Astrocyte (in vitro differentiated cells and primary cell): Measurements from ENCODE around the gene EVA1C. TPM values are rescaled to one million over a fixed set of nuclear protein-coding genes. Genes with fewer than 3 reads are reported as not detected.
"Not testable (repeated sequence)": the region's sequence is repeated elsewhere in the genome, so short reads cannot be mapped to it uniquely, and the experiment has no call there.

ENCODE experiments used
- DNase-seq: peaks from one replicate; pipeline ENCODE4 v3.0.0-alpha.2; 2010; ENCODE audit warnings: low read depth
- FAIRE-seq: peaks from 2 replicates; lab custom pipeline; 2011; peaks lifted over from hg19 to GRCh38; lab: Jason Lieb, UNC
- H2AFZ ChIP-seq: 2 replicates; pipeline ENCODE4 v1.6.0; 2012; ENCODE audit warnings: low read depth, low read length, inconsistent platforms
- H3K27ac ChIP-seq: 2 replicates; pipeline ENCODE4 v1.5.1; 2011; ENCODE audit warnings: low read depth, low read length, inconsistent platforms
- H3K27me3 ChIP-seq: 2 replicates; pipeline ENCODE4 v1.6.0; 2011; ENCODE audit warnings: low read length, inconsistent platforms; ENCODE audit not compliant: insufficient read depth
- H3K36me3 ChIP-seq: 2 replicates; pipeline ENCODE4 v1.5.1; 2011; ENCODE audit warnings: low read length, inconsistent platforms; ENCODE audit not compliant: insufficient read depth
- H3K4me1 ChIP-seq: 2 replicates; pipeline ENCODE4 v1.5.1; 2011; ENCODE audit warnings: low read length, inconsistent platforms; ENCODE audit not compliant: insufficient read depth
- H3K4me2 ChIP-seq: 2 replicates; pipeline ENCODE4 v1.6.0; 2012; ENCODE audit warnings: low read length, inconsistent platforms
- H3K4me3 ChIP-seq: 2 replicates; pipeline ENCODE4 v1.5.1; 2011; ENCODE audit warnings: low read depth, mild to moderate bottlenecking, low read length, inconsistent platforms; ENCODE audit not compliant: insufficient read depth
- H3K79me2 ChIP-seq: 2 replicates; pipeline ENCODE4 v1.6.0; 2012; ENCODE audit warnings: mild to moderate bottlenecking, low read length, inconsistent platforms; ENCODE audit not compliant: insufficient read depth
- H3K9ac ChIP-seq: 2 replicates; pipeline ENCODE4 v1.6.0; 2012; ENCODE audit warnings: mild to moderate bottlenecking, low read length, inconsistent platforms
- H3K9me3 ChIP-seq: 2 replicates; pipeline ENCODE4 v1.5.1; 2012; ENCODE audit warnings: low read depth, mild to moderate bottlenecking, low read length, inconsistent platforms; ENCODE audit not compliant: insufficient read depth
- H4K20me1 ChIP-seq: 2 replicates; pipeline ENCODE4 v1.6.0; 2012; ENCODE audit warnings: low read length, inconsistent platforms; ENCODE audit not compliant: insufficient read depth
- H3K27ac Mint-ChIP-seq: one replicate; pipeline ENCODE4 v1.8.0; 2021; ENCODE audit warnings: mild to moderate bottlenecking, mixed read lengths; ENCODE audit not compliant: unreplicated experiment
- H3K27me3 Mint-ChIP-seq: one replicate; pipeline ENCODE4 v1.8.0; 2021; ENCODE audit warnings: low read depth, mixed read lengths; ENCODE audit not compliant: unreplicated experiment
- H3K36me3 Mint-ChIP-seq: one replicate; pipeline ENCODE4 v1.8.0; 2021; ENCODE audit warnings: low read depth, mixed read lengths; ENCODE audit not compliant: unreplicated experiment
- H3K4me1 Mint-ChIP-seq: one replicate; pipeline ENCODE4 v1.8.0; 2021; ENCODE audit warnings: low read depth, mixed read lengths; ENCODE audit not compliant: unreplicated experiment
- H3K4me3 Mint-ChIP-seq: one replicate; pipeline ENCODE4 v1.8.0; 2021; ENCODE audit warnings: mild to moderate bottlenecking, moderate library complexity, mixed read lengths; ENCODE audit not compliant: unreplicated experiment
- H3K9me3 Mint-ChIP-seq: one replicate; pipeline ENCODE4 v1.8.0; 2021; ENCODE audit warnings: mild to moderate bottlenecking, mixed read lengths; ENCODE audit not compliant: unreplicated experiment
- EZH2 ChIP-seq: IDR thresholded peaks from 2 replicates; pipeline ENCODE4 v1.6.1; 2012; ENCODE audit warnings: mild to moderate bottlenecking, low read length, inconsistent platforms; ENCODE audit not compliant: insufficient read depth
- total RNA-seq: library from RNA; stranded (reverse); gene quantifications from 2 replicates; pipeline ENCODE4 v1.2.1, GENCODE V29; 2021
- TF ChIP-seq, protein P1 (sequence below): IDR thresholded peaks from 2 replicates; pipeline ENCODE4 v1.5.1; 2011; ENCODE audit warnings: low read depth, mild to moderate bottlenecking, inconsistent platforms, low read length, moderate library complexity; ENCODE audit not compliant: insufficient read depth

The EVA1C gene
- total RNA-seq, 1 donor from 2014 or later, result not detected

DNA sequence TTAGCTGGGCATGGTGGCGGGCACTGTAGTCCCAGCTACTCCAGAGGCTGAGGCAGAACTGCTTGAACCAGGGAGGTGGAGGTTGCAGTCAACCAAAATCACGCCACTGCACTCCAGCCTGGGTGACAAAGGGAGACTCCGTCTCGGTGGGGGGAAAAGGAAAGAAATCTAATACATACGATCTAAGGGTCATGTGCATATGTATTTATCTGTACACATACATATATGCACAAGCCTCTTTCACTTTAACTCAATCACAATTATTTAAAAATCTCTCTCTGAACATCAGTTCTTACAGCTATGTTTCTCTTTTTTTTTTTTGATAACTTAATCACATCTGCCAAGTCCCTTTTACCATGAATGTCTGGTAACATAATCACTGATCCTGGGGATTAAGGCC lies 34.7 kb downstream of the EVA1C start:
- Mint-ChIP-seq H3K36me3 (no peaks in the 10 kb centered on the region), H3K9me3 (peaks cover 9% of the 10 kb centered on the region), H3K27me3 (peaks cover 22% of the 10 kb centered on the region), H3K4me1 (peaks cover 5% of the 10 kb centered on the region), H3K27ac (no peak overlapping the region), H3K4me3 (no peak overlapping the region)
- no peak overlapping the region for H3K4me2 ChIP-seq
- no peak for TF ChIP-seq EZH2
- TF ChIP-seq, protein P1, sequence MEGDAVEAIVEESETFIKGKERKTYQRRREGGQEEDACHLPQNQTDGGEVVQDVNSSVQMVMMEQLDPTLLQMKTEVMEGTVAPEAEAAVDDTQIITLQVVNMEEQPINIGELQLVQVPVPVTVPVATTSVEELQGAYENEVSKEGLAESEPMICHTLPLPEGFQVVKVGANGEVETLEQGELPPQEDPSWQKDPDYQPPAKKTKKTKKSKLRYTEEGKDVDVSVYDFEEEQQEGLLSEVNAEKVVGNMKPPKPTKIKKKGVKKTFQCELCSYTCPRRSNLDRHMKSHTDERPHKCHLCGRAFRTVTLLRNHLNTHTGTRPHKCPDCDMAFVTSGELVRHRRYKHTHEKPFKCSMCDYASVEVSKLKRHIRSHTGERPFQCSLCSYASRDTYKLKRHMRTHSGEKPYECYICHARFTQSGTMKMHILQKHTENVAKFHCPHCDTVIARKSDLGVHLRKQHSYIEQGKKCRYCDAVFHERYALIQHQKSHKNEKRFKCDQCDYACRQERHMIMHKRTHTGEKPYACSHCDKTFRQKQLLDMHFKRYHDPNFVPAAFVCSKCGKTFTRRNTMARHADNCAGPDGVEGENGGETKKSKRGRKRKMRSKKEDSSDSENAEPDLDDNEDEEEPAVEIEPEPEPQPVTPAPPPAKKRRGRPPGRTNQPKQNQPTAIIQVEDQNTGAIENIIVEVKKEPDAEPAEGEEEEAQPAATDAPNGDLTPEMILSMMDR, result no peak
- DNase-seq (no peak), FAIRE-seq (no peak)
- no peaks in the 10 kb centered on the region for H3K27me3 ChIP-seq
- no peak overlapping the region for H3K27ac ChIP-seq
- no peaks in the 10 kb centered on the region for H3K9me3 ChIP-seq
- peaks cover 10% of the 10 kb centered on the region for H3K4me1 ChIP-seq
- no peaks in the 10 kb centered on the region for H3K36me3 ChIP-seq
- no peaks in the 10 kb centered on the region for H4K20me1 ChIP-seq
- no peak overlapping the region for H3K4me3 ChIP-seq
- H3K9ac ChIP-seq, result no peak overlapping the region
- H2AFZ ChIP-seq, result no peak overlapping the region
- H3K79me2 ChIP-seq, result no peaks in the 10 kb centered on the region

DNA sequence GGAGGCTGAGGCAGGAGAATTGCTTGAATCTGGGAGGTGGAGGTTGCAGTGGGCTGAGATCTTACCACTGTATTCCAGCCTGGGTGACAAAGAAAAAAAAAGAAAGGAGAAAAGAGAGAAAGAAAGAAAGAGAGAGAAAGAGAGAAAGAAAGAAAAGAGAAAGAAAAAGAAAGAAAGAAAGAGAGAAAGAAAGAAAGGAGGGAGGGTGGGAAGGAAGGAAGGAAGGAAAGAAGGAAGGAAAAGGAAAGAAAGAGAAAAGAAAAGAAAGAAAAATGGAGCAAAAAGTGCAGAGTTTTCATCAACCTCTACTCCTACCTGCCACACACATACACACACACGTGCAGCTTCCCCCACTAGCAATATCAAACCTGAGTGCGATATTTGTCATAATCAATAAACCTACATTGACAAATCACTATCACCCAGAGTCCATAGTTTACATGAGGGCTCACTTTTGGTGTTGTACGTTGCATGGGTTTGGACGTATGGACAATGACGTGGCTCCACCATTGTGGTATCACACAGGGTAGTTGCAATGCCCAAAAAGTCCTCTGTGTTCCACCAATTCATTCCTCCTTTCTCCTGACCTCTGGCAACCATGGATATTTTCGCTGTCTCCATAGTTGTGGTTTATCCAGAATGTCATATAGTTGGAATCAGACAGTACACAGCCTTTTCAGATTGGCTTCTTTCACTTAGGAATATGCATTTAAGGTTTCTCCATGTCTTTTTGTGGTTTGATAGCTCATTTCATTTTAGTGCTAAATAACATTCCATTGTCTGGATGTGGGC lies 36.5 kb downstream of the EVA1C start:
- no peaks in the 10 kb centered on the region for H4K20me1 ChIP-seq
- H3K4me3 Mint-ChIP-seq, result no peak overlapping the region
- H3K27me3 ChIP-seq, result no peaks in the 10 kb centered on the region
- H3K9me3 Mint-ChIP-seq, result peaks cover 6% of the 10 kb centered on the region
- no peaks in the 10 kb centered on the region for H3K36me3 Mint-ChIP-seq
- peaks cover 5% of the 10 kb centered on the region for H3K4me1 Mint-ChIP-seq
- DNase-seq (peak; percentile 80), FAIRE-seq (no peak)
- H3K9ac ChIP-seq, result no peak overlapping the region
- H3K27me3 Mint-ChIP-seq, result peaks cover 22% of the 10 kb centered on the region
- TF ChIP-seq, protein P1, result no peak
- no peak for TF ChIP-seq EZH2
- H3K4me2 ChIP-seq, result peak overlapping the region; percentile 9
- no peak overlapping the region for H3K4me3 ChIP-seq
- H2AFZ ChIP-seq, result no peak overlapping the region
- no peaks in the 10 kb centered on the region for H3K79me2 ChIP-seq
- no peak overlapping the region for H3K27ac ChIP-seq
- peaks cover 10% of the 10 kb centered on the region for H3K4me1 ChIP-seq
- H3K36me3 ChIP-seq, result no peaks in the 10 kb centered on the region
- no peaks in the 10 kb centered on the region for H3K9me3 ChIP-seq
- no peak overlapping the region for H3K27ac Mint-ChIP-seq

DNA sequence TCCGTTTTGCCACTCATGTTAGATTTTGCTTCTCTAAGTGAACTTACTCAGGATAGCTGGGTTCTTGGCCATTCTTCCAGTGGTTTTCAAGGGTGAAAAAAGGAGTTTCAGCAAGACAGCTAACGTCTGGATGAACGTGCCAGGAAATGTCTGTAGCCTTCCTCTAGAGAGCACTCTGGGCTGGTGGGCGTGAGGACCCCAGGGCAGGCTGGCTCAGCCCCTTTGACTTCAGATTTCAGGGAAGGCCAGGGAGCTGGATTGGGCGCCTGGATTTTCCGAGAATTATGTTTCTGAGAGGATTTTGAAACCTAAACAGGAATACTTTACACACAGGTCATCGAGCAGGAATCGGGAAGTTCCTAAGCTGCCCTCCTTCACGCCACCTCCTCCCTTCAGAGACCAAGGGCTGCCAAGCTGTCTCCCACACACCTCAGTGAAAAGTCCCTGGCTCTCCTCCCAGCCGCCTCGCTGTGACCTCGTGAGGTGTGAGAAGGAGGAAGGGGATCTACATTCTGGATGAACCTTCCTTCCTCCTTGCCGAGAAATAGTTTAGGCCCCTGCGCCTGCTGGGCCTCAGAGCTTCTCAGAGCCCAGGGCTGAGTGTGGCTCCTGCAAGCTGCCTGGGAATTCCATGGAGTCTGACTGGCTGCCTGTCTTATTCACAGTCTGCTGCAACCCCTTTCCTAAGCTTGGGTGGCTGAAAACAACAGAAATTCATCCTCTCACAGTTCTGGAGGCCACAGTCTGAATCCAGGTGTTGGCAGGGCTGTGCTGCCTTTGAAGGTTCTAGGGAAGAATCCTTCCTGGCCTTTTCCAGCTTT lies 38.6 kb downstream of the EVA1C start:
- H3K4me3 ChIP-seq, H3K79me2 ChIP-seq, H3K4me1 Mint-ChIP-seq, H3K9me3 Mint-ChIP-seq, H4K20me1 ChIP-seq, FAIRE-seq, H3K27ac Mint-ChIP-seq, H3K36me3 ChIP-seq, H3K36me3 Mint-ChIP-seq, H3K27me3 ChIP-seq, H3K4me3 Mint-ChIP-seq, H3K9me3 ChIP-seq, H2AFZ ChIP-seq: not testable (repeated sequence)
- DNase-seq, result peak; percentile 89
- Histone ChIP-seq H3K9ac (peak overlapping the region; percentile 37), H3K4me2 (peak overlapping the region; percentile 19), H3K27ac (peak overlapping the region; percentile 40), H3K4me1 (peaks cover 12% of the 10 kb centered on the region)
- peaks cover 18% of the 10 kb centered on the region for H3K27me3 Mint-ChIP-seq

DNA sequence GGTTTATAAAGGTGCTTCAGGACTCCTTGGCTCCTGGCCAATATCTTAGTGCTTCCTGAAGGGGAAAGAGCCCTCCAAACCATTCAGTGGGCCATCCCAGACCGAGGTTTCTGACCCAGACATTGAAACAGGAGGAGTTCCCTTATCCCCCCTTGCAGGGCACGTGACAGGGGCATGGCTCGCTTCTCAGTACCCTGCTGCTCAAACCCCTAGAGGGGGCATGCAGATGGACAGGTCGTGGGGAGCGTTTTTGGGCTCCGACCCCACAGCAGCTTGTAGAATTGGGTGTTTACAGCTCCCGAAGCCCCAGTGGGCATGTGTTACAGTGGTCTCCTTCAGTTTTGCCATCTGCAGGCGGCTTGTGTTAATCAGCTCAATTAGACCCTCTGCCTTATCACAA lies 39.7 kb downstream of the EVA1C start:
- H3K9ac ChIP-seq, H3K27ac Mint-ChIP-seq, H3K36me3 ChIP-seq, DNase-seq, H3K27me3 Mint-ChIP-seq, H2AFZ ChIP-seq, FAIRE-seq, H3K9me3 Mint-ChIP-seq, H3K27me3 ChIP-seq, H4K20me1 ChIP-seq, H3K27ac ChIP-seq, H3K36me3 Mint-ChIP-seq, H3K4me3 Mint-ChIP-seq, H3K4me2 ChIP-seq, H3K9me3 ChIP-seq, H3K79me2 ChIP-seq, H3K4me3 ChIP-seq: not testable (repeated sequence)
- peaks cover 10% of the 10 kb centered on the region for H3K4me1 Mint-ChIP-seq
- H3K4me1 ChIP-seq, result peaks cover 22% of the 10 kb centered on the region
